MM.1S (cell line): Measurements from ENCODE around the gene FAM219A.
A peak's percentile ranks its signal among the peaks of the same experiment; 100 is the strongest.

Experiments used
- CTCF ChIP-seq: fragments of 300-600 bp; sonication (generic); IDR thresholded peaks from 2 replicates; pipeline ENCODE4 v1.5.1; 2016; ENCODE audit warnings: antibody characterized with exemption, low read length, mixed read lengths
- EZH2 ChIP-seq: fragments of 300-600 bp; sonication (generic); optimal IDR thresholded peaks from 2 replicates; pipeline ENCODE3; 2017; ENCODE audit warnings: low read depth, mild to moderate bottlenecking, antibody characterized with exemption, low read length, mixed read lengths

GRCh38 chr9:34403554-34404380, 54.6 kb downstream of the FAM219A start:
- TF ChIP-seq EZH2 (no peak), CTCF (peak; percentile 98)
